CD14-positive monocyte (primary cell): Measurements from ENCODE around the gene CPOX. TPM values are rescaled to one million over a fixed set of nuclear protein-coding genes. Genes with fewer than 3 reads are reported as not detected.

Experiments used
- DNase-seq, 3 donors: peaks; one replicate each; pipeline ENCODE4 v3.0.0-alpha.2; 2011 to 2022
- H2AFZ ChIP-seq: 2 replicates; pipeline ENCODE4 v1.6.0; 2012; ENCODE audit warnings: mild to moderate bottlenecking, low read depth, low read length, inconsistent platforms; ENCODE audit not compliant: insufficient read depth, poor library complexity, severe bottlenecking
- H3K27ac ChIP-seq, 2 donors: 1 replicate in 1 of 2; 2 replicates in 1 of 2; pipeline ENCODE4 v1.5.1; 2012 to 2013; ENCODE audit warnings: low read length in 2 of 2, control low read depth in 1 of 2, inconsistent platforms in 1 of 2, low read depth in 1 of 2, mild to moderate bottlenecking in 1 of 2
- H3K27me3 ChIP-seq, 2 donors: one replicate each; pipeline versions ENCODE4 v1.6.0 to v1.6.1; 2011 to 2013; ENCODE audit warnings: low read length in 2 of 2; ENCODE audit not compliant: control insufficient read depth in 2 of 2, insufficient read depth in 2 of 2
- H3K36me3 ChIP-seq, 2 donors: replicated peaks in 1 of 2; 1 replicate in 1 of 2; 2 replicates in 1 of 2; pipeline versions ENCODE4 v1.5.1 to v1.6.1; 2012 to 2013; ENCODE audit warnings: low read length in 2 of 2, control low read depth in 1 of 2, inconsistent platforms in 1 of 2, mild to moderate bottlenecking in 1 of 2; ENCODE audit not compliant: insufficient read depth in 2 of 2, control insufficient read depth in 1 of 2
- H3K4me1 ChIP-seq, 2 donors: 1 replicate in 1 of 2; 2 replicates in 1 of 2; pipeline versions ENCODE4 v1.5.1 to v1.6.1; 2012 to 2013; ENCODE audit warnings: low read length in 2 of 2, control low read depth in 1 of 2, inconsistent platforms in 1 of 2, mild to moderate bottlenecking in 1 of 2, moderate library complexity in 1 of 2; ENCODE audit not compliant: insufficient read depth in 2 of 2, control insufficient read depth in 1 of 2
- H3K4me2 ChIP-seq: replicated peaks from 2 replicates; pipeline ENCODE3; 2012; ENCODE audit warnings: low read length, moderate library complexity, mild to moderate bottlenecking; ENCODE audit not compliant: poor library complexity, severe bottlenecking; ENCODE audit errors: extremely low read depth
- H3K4me3 ChIP-seq, 3 experiments: fragments of 200-600 bp in 1 of 3; sonication (generic) in 1 of 3; replicated peaks in 1 of 3; 1 replicate in 2 of 3; 2 replicates in 1 of 3; pipeline ENCODE4 v1.5.1; 2011 to 2013; ENCODE audit warnings: low read length in 3 of 3, mild to moderate bottlenecking in 3 of 3, control low read depth in 2 of 3, low read depth in 2 of 3, inconsistent platforms in 1 of 3, moderate library complexity in 1 of 3
- H3K79me2 ChIP-seq: 2 replicates; pipeline ENCODE4 v1.6.0; 2012; ENCODE audit warnings: mild to moderate bottlenecking, control low read depth, inconsistent platforms, low read length, moderate library complexity; ENCODE audit not compliant: insufficient read depth
- H3K9ac ChIP-seq: 2 replicates; pipeline ENCODE4 v1.6.0; 2017; ENCODE audit warnings: low read length, mild to moderate bottlenecking; ENCODE audit not compliant: insufficient read depth, poor library complexity, severe bottlenecking
- H3K9me3 ChIP-seq, 2 donors: replicated peaks in 1 of 2; 1 replicate in 1 of 2; 2 replicates in 1 of 2; pipeline versions ENCODE4 v1.5.1 to v1.6.1; 2012 to 2013; ENCODE audit warnings: low read length in 2 of 2, control low read depth in 1 of 2; ENCODE audit not compliant: control insufficient read depth in 1 of 2, insufficient read depth in 1 of 2
- H4K20me1 ChIP-seq: 2 replicates; pipeline ENCODE4 v1.6.0; 2012; ENCODE audit warnings: mild to moderate bottlenecking, low read length, control low read depth, moderate library complexity; ENCODE audit not compliant: insufficient read depth
- H3K27ac Mint-ChIP-seq, 7 donors: one replicate each; pipeline ENCODE4 v1.8.0; 2020; ENCODE audit warnings: mild to moderate bottlenecking in 7 of 7, mixed read lengths in 7 of 7, moderate library complexity in 6 of 7, inconsistent platforms in 2 of 7
- H3K27me3 Mint-ChIP-seq, 3 donors: one replicate each; pipeline ENCODE4 v1.8.0; 2021 to 2022; ENCODE audit warnings: low read depth in 3 of 3, mild to moderate bottlenecking in 3 of 3, mixed read lengths in 3 of 3, moderate library complexity in 3 of 3, inconsistent platforms in 1 of 3
- H3K36me3 Mint-ChIP-seq, 2 donors: one replicate each; pipeline ENCODE4 v1.8.0; 2020; ENCODE audit warnings: mixed read lengths in 2 of 2, inconsistent platforms in 1 of 2, mild to moderate bottlenecking in 1 of 2
- H3K4me1 Mint-ChIP-seq: one replicate; pipeline ENCODE4 v1.8.0; 2020; ENCODE audit warnings: mild to moderate bottlenecking, mixed read lengths
- H3K4me3 Mint-ChIP-seq, 2 donors: one replicate each; pipeline ENCODE4 v1.8.0; 2020; ENCODE audit warnings: mild to moderate bottlenecking in 2 of 2, mixed read lengths in 2 of 2, moderate library complexity in 1 of 2
- H3K9me3 Mint-ChIP-seq, 7 donors: one replicate each; pipeline ENCODE4 v1.8.0; 2020 to 2022; ENCODE audit warnings: mixed read lengths in 7 of 7, mild to moderate bottlenecking in 6 of 7, moderate library complexity in 6 of 7, inconsistent platforms in 2 of 7
- CTCF ChIP-seq: fragments of 200-600 bp; IDR thresholded peaks from one replicate; pipeline ENCODE4 v1.8.0; 2022; ENCODE audit warnings: antibody characterized with exemption, mild to moderate bottlenecking
- WGBS: methylation state at CpG from one replicate; pipeline ENCODE4 v1.1.5; 2013; ENCODE audit warnings: missing lambda C conversion rate; ENCODE audit not compliant: insufficient coverage; 5-methylcytosine and 5-hydroxymethylcytosine counted together
- intact Hi-C, 2 donors: fragments of 100-400 bp; cut with micrococcal nuclease; formaldehyde crosslinking; loops; one replicate each; pipeline versions ENCODE4 v1.15.0 to v1.15.1; 2023
- polyA plus RNA-seq, 3 donors: library from polyadenylated mRNA; depleted of rRNA in 1 of 3; unstranded in 2 of 3; stranded (reverse) in 1 of 3; fragments of 300-500 nt in 2 of 3; fragments of >200 nt in 1 of 3; fragmentation: Illumina TruSeq in 2 of 3; gene quantifications; 1 replicate in 2 of 3; 2 replicates in 1 of 3; pipeline ENCODE4 v1.2.3, GENCODE V29; 2012 to 2021

The CPOX gene
- polyA plus RNA-seq, 3 donors = 4.2 to 12.8 (median 5.2) TPM

GRCh38 chr3:98613616-98614015 lies 20.2 kb upstream of the CPOX start:
- H3K27me3 Mint-ChIP-seq = peaks cover 0 to 1% (median 0%) of the 10 kb centered on the region in 3 donors
- WGBS = 78% methylated on average over 3 of the region's 4 CpGs
- Histone ChIP-seq H3K27ac (peak overlapping the region; percentile 34 to 68), H3K4me1 (peaks cover 11 to 12% of the 10 kb centered on the region in 2 donors), H3K9me3 (no peaks in the 10 kb centered on the region), H2AFZ (peak overlapping the region; percentile 78), H3K9ac (peak overlapping the region; percentile 27), H3K79me2 (no peaks in the 10 kb centered on the region), H3K27me3 (no peaks in the 10 kb centered on the region), H3K4me2 (peak overlapping the region; percentile 60), H4K20me1 (no peaks in the 10 kb centered on the region), H3K4me3 (peak overlapping the region in 1 of 3 experiments; percentile 49), H3K36me3 (no peaks in the 10 kb centered on the region)
- H3K4me3 Mint-ChIP-seq = peak overlapping the region in 1 of 2 donors; percentile 76
- H3K9me3 Mint-ChIP-seq = peaks cover 0 to 9% (median 4%) of the 10 kb centered on the region in 7 donors
- H3K27ac Mint-ChIP-seq = peak overlapping the region in 5 of 7 donors; percentile 31 to 83 (median 72)
- peaks cover 13% of the 10 kb centered on the region for H3K4me1 Mint-ChIP-seq
- TF ChIP-seq CTCF = no peak
- no peaks in the 10 kb centered on the region for H3K36me3 Mint-ChIP-seq
- no peak for DNase-seq
- intact Hi-C loops = no loop called here

- Histone ChIP-seq H3K79me2 (no peaks in the 10 kb centered on the region), H4K20me1 (no peaks in the 10 kb centered on the region), H3K9ac (peak overlapping the region; percentile 27), H3K9me3 (no peaks in the 10 kb centered on the region), H3K4me1 (peaks cover 11 to 12% of the 10 kb centered on the region in 2 donors), H3K4me3 (peak overlapping the region in 1 of 3 experiments; percentile 49), H2AFZ (peak overlapping the region; percentile 78), H3K36me3 (no peaks in the 10 kb centered on the region), H3K27ac (peak overlapping the region; percentile 34 to 68), H3K27me3 (no peaks in the 10 kb centered on the region), H3K4me2 (peak overlapping the region; percentile 60)
- H3K9me3 Mint-ChIP-seq = peaks cover 0 to 9% (median 4%) of the 10 kb centered on the region in 7 donors
- no peaks in the 10 kb centered on the region for H3K36me3 Mint-ChIP-seq
- TF ChIP-seq CTCF = no peak
- peak overlapping the region; percentile 31 to 85 (median 83) for H3K27ac Mint-ChIP-seq
- intact Hi-C loops = no loop called here
- peaks cover 13% of the 10 kb centered on the region for H3K4me1 Mint-ChIP-seq
- peaks cover 0 to 1% (median 0%) of the 10 kb centered on the region in 3 donors for H3K27me3 Mint-ChIP-seq
- peak overlapping the region; percentile 49 to 76 for H3K4me3 Mint-ChIP-seq
- WGBS = 33% methylated on average over 6 of the region's 6 CpGs
- DNase-seq = peak in 1 of 3 donors; percentile 13
These were observed 19.6 kb upstream of the CPOX start for GRCh38 chr3:98612996-98613517.
